T47D (cell line): ENCODE data around the gene PDHB.

ENCODE experiments used
- DNase-seq, 2 experiments: peaks; one replicate each; pipeline versions ENCODE4 v3.0.0 to v3.0.0-alpha.2; 2011 to 2012; ENCODE audit warnings: low read depth in 1 of 2, low spot score in 1 of 2
- JUND ChIP-seq: IDR thresholded peaks from 2 replicates; pipeline ENCODE4 v1.6.1; 2012; ENCODE audit warnings: low read depth
- in situ Hi-C: cut with HindIII; loops from 2 replicates; pipeline ENCODE4 v1.10.0; 2016; ENCODE audit warnings: low sequenced_read_pairs, low pct_unique_long_range_greater_than_20kb

Gene PDHB

DNA sequence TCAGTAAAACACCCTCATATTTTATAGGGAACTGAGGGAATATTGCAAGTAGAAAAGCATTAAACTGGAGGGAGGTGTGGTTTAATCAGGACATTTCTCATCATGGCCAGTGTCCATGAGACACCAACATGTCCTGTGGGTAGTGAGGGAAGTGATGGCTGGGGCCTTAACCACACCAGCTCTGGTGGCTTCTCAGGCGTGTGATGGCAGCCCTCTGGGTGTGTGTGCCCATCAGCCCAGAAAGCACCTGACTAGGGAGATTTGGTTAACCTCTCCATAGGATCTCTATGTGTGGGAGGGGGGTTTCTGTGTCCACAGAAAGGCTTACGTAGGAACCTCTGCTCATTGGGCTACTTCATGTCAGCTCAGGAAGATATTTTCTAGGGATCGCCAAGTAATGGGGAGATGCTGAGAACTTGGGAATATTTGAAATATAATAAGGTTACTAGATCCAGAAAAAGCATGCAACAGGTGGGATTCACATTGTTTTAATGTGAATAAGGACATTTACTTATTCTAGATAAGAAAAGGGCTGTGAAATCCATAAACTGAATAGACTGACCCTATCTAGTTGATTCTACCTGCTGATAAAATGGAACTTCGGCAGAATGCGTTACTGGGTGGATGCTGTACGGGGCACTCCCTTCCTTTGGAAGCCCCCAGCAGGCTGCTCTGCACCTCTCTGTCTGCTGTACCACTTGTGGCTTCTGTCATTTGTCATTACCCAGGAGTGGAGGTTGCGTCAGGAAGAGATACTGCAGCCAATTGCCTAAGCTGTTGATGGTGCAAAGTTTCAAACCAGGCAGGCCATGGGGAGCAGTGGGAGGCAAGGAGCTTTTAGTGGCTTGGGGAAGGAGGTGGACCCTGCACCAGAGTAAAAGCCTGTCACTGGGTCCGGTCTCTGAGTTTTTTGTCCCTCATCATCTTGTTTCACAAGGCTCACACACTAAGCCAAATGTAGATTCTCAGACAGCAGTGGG is 21.5 kb downstream of the PDHB start:
- in situ Hi-C loops: no loop called here
- DNase-seq: no peak
- TF ChIP-seq JUND: no peak

DNA sequence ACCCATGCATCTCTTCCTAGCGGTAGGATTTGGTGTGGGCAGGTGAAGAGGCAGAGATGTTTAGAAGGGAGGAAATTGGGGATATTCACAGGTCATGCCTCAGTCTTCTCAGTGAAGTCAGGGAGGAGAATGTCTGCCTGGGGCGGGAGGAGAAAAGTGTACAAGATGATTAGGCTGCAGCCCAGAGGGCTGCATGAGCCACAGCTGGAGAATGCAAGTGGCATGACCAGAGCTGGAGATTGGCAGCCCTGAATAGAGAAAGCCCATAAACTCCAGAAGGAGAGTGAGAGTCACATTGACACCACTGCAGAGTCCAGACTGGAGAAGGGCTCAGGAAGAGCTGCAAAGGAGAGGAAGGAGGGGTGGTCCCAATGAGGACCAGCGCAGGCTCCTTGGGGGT is 22.6 kb downstream of the PDHB start:
- no peak for DNase-seq
- TF ChIP-seq JUND: no peak
- in situ Hi-C loops: no loop called here

DNA sequence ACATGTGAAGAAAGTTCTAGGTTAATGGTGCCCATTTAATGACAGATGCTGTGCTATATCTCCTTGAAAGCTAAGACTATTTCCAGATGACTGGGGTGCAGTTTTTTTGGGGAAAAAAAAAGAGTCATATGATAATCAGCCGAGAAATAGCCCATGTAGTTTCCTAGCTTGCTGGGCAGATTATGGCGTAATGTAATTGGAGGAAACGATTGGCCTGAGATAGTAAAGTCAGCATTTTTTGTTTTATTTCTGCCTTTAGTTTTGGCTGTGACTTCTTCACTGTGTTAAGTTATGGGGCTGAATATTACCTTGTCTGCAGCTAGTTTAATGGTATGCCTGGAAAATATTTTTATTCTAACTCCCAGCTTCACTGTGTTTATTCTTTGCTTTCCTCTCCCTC is 24.0 kb downstream of the PDHB start:
- DNase-seq: no peak
- in situ Hi-C loops: no loop called here
- TF ChIP-seq JUND: no peak

DNA sequence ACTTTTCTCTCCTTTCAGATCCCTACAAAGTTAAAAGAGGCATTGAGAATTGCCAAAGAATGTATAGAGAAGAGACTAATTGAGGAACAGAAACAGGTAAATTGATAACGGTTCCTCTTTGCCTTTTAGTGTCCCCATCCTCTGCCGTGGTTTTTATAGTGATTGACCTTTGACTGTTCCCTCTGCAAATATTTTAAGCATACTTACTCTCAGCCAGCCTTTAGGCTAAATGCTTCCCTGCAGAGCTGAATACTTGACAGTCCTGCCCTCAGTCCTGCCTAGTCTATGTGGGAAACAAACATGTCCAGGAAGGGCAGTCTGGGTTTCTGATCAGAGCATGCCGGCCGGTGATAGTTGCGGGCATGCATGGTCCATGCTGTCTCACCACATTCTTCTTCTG is 24.7 kb downstream of the PDHB start:
- no peak for DNase-seq
- no peak for TF ChIP-seq JUND
- in situ Hi-C loops: no loop called here

DNA sequence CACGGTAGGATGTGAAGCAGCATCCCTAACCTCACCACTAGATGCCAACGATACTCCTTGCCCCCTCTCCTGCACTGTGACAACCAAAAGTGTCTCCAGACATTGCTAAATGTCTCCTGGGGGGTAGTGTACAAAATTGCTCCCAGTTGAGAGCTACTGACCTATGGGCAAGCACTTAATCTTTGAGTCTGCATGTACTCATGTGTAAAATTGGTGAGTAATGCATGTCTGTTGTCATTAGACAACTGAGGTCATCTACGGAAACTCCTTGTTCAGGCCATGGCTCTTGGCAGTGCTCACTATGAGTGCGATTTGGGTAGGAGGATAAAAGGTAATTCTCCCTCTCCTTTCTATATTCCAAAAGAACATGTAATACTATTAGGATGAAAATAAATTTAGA is 29.2 kb downstream of the PDHB start:
- no peak for DNase-seq
- no peak for TF ChIP-seq JUND

DNA sequence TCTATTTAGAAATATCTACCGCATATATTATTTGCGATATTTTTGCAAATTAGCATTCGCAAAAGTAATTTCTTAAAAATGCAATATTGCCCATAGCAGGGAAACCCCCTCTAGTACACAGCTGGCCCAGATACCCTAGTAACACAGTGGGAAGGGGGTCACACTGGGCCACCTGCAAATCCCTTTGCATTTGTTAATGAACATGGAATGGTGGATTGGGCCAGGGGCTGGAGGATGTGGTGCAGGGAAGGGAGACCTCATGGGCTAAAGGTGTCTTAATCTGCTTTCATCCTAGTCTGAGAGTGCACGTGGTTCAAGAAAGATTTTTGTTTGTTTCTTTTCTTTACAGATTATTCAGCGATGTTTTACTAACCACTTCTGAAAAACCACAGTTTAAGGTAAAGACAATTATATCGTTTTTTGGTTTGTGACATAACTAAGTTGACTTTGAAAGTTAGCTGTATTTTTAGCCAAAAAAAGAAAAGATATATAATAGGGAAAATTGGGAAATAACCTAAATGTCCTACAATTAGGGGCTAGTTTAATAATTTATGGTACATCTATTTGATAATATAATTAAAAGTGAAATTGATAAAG is 30.0 kb downstream of the PDHB start:
- in situ Hi-C loops: no loop called here
- TF ChIP-seq JUND: no peak
- no peak for DNase-seq

More for the DNA sequence above, 29.2 kb downstream of the PDHB start:
- in situ Hi-C loops: no loop called here

DNA sequence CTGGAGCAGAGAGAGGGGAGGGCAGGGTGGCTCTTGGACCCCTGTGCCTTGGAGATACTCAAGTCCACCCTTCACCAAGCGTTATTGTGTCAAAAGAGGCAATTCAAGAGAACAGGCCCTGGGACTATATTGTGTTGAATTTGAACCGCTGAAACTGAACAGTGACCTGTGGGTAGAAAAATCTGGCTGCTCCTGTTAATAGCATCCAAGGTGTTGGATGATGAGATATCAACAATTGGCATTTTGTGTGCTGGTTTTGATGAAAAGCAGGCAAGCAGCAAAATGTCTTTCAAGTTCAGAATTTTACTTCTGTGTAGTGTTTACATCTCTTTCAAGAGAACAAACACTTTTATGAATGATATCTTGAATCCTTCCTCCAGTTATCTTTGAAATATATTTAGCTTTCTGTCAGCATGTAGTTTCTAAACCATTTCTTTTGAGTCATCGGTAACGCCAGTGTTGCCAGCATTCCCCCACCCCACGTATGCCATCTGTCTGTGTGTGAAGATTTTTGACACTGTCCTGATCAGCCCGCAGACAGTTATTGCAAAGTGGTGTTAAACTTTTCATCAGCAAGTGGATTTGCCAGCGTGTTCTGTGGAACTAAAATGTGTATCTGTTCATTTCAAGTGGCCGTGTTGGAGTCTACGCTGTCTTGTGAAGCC is 34.8 kb downstream of the PDHB start:
- DNase-seq: no peak
- in situ Hi-C loops: no loop called here
- no peak for TF ChIP-seq JUND

DNA sequence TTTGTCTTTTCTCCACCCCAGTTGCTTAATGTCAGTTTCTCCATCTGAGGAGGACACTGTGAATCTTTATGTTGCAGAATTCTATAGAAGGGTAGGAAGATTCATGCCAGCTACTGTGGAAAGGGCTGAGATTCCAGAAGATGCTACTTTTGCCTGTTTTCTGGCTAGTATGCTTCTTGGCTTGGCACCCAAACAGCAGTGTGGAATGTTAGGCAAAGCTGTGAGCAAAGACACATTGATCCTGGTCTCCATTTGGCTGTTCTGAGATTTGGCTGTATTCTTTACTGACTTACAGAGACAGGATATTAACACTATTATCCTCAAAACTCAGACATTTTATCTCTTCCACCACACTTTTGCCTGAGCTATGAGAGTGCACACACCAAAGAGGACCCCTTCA is 39.3 kb downstream of the PDHB start:
- no peak for TF ChIP-seq JUND
- in situ Hi-C loops: no loop called here
- no peak for DNase-seq

DNA sequence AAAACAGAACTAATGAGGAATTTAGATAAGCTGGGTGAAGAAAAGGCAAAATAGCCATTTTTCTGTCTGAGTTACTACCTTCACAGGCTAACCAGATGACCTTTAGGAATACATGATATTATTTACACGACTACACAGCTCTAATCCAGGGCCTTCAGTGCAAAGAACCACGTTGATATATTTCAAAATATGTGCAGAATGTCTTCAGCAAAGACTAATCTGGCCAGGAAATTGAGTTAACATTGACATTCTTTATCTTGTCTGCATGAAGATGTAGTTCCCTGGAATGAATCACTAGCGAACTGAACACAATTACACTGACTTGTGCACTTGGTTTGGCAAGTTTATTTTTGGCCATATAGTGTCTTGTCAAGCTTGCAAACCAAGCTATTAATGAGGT is 41.5 kb downstream of the PDHB start:
- TF ChIP-seq JUND: no peak
- in situ Hi-C loops: no loop called here
- DNase-seq: no peak

DNA sequence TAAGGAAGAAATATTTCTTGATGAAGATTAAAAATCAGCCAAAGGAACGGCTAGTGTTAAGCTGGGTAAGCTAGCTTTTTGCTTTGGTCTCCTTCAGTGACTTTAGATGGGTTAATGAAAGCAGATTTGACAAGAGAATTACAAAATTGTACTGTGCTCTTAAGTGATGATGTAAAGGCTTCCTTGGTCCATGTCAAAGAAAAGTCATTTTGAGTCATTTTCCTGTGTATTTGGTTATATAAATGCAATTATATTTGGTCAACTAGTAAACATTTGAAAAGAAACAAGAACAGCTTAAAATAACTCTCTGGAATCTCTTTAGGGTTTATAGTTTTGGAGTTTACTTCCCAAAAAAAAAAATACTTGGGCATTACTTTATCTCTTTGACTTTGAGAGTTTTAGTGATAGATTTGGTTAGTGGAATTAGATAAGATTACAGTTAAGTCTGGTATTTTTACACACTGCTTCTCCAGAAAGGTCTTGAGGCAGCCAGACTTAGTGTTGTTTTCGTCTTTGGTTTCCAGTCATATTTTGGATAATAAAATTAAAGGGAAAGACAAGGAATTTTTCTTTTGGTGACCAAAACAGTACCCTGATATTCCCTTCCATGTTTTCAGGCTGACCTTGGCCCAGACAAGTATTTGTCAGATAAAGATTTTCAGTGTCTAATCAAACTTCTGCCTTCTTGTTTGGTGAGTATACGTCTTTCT is 42.3 kb downstream of the PDHB start:
- TF ChIP-seq JUND: no peak

DNA sequence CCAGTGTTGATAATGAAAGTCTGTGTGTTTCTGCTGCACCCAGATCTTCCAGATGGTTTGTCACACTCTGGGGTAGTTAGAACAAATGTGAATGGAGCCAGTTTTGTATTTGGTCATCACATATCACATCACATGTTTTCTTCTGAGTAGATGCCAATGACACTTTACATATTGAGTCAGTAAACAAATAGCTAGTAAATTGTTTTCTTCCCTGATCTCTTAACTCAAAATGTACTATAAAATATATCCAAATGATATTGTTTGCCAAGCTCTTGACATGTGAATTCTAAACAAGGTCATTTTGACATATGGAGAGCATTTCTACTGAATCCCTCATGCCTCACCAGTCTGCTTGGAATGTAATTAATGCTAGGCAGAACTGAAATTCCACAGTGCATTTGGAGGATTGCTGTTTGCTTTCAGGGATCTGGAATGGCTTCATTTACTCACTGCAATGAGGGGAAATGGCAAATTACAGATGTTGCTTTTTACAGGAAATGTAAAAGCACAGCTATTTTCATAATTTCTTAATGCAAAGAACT is 45.0 kb downstream of the PDHB start:
- peak; percentile 18 to 97 for DNase-seq
- in situ Hi-C loops: no loop called here

More for the DNA sequence above, 42.3 kb downstream of the PDHB start:
- in situ Hi-C loops: no loop called here
- DNase-seq: no peak

DNA sequence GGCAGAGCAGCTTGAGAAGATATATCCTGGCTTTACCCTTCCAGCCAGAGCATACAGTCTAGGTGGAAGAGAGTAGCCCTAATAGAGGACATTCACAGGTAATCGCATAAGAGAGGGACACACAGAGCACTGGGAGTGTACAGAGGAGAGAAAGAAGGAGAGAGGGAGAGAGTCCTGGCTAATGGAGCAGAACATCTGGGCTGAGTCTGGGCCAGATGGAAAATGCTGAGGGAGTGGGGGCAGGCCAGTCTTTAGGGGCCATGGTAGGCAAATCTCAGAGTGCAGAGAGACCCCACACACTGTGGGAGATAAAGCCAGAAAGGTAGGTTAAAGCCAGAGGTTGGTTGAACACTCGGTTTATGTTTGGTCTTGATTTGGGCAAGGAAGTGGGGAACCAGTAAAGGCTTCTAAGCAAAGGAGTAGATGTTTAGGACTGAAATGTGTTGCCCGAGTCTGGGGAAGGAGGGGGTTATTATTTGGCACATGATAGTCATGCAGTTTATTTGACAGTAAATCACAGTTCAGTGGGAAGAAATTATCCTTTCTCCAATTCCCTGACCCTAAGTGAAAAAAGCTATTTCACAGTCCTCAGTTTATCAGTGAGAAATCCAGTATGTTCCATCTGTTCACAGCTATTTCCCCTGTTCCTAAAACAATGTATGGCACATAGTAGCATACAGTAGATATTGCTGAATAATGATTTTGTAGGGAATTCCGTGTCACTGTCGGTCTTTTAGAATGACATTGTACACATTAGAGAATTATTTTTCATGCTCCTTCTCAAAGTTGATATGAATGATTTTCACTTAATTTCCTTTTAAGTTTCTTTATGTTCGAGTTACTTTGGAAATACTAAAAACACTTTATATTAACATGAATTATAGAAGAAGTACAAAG is 45.7 kb downstream of the PDHB start:
- peak in 1 of 2 experiments; percentile 40 for DNase-seq
- TF ChIP-seq JUND: no peak
- in situ Hi-C loops: no loop called here

More for the DNA sequence above, 45.0 kb downstream of the PDHB start:
- TF ChIP-seq JUND: peak; percentile 58; the same call in 1 of the 2 replicates
